SK-N-SH treated with all-trans-retinoic acid at 6 μM for 48 hours (cell line): ENCODE results near the gene PIN1.
"Not testable (repeated sequence)": the region's sequence is repeated elsewhere in the genome, so short reads cannot be mapped to it uniquely, and the experiment has no call there.

ENCODE experiments used
- ATAC-seq: fragments of 200-7000 bp; cut with Tn5 transposase; 3 replicates; pipeline ENCODE4 v1.9.1; 2020; ENCODE audit warnings: mild to moderate bottlenecking, moderate library complexity
- ARNTL ChIP-seq: fragments of 450-650 bp; formaldehyde crosslinking; IDR thresholded peaks from 2 replicates; pipeline ENCODE4 v1.5.0; 2020; ENCODE audit warnings: low read depth, mild to moderate bottlenecking, moderate library complexity, borderline replicate concordance
- BACH2 ChIP-seq: fragments of 250-450 bp; sonication (Bioruptor Pico); IDR thresholded peaks from 2 replicates; pipeline ENCODE4 v1.9.0; 2021; ENCODE audit warnings: mild to moderate bottlenecking, borderline replicate concordance
- CSDC2 ChIP-seq: fragments of 250-450 bp; sonication (Bioruptor Pico); IDR thresholded peaks from 2 replicates; pipeline ENCODE4 v1.5.0; 2020; ENCODE audit warnings: mild to moderate bottlenecking, moderate library complexity
- ESRRG ChIP-seq: fragments of 250-450 bp; sonication (Bioruptor Pico); IDR thresholded peaks from 2 replicates; pipeline ENCODE4 v1.6.1; 2021; ENCODE audit warnings: mild to moderate bottlenecking
- GLIS3 ChIP-seq: fragments of 250-450 bp; sonication (Bioruptor Pico); IDR thresholded peaks from 2 replicates; pipeline ENCODE4 v1.5.0; 2020; ENCODE audit warnings: mild to moderate bottlenecking, moderate library complexity
- ISL1 ChIP-seq: fragments of 250-450 bp; sonication (Bioruptor Pico); IDR thresholded peaks from 2 replicates; pipeline ENCODE4 v2.1.2; 2022; ENCODE audit warnings: mild to moderate bottlenecking, moderate library complexity
- OSR1 ChIP-seq: fragments of 250-450 bp; sonication (Bioruptor Pico); IDR thresholded peaks from 2 replicates; pipeline ENCODE4 v1.8.0; 2022; ENCODE audit warnings: moderate library complexity, mild to moderate bottlenecking, inconsistent platforms
- PPARA ChIP-seq: fragments of 250-450 bp; sonication (Bioruptor Pico); IDR thresholded peaks from 2 replicates; pipeline ENCODE4 v1.5.0; 2020; ENCODE audit warnings: mild to moderate bottlenecking, borderline replicate concordance
- RARB ChIP-seq: fragments of 250-450 bp; sonication (Bioruptor Pico); IDR thresholded peaks from 2 replicates; pipeline ENCODE4 v1.8.0; 2021; ENCODE audit warnings: mild to moderate bottlenecking, moderate library complexity
- SNAI2 ChIP-seq: fragments of 250-450 bp; sonication (Bioruptor Pico); IDR thresholded peaks from 2 replicates; pipeline ENCODE4 v1.5.0; 2020; ENCODE audit warnings: mild to moderate bottlenecking, moderate library complexity
- TCF4 ChIP-seq: fragments of 250-450 bp; sonication (Bioruptor Pico); IDR thresholded peaks from 2 replicates; pipeline ENCODE4 v1.8.0; 2021; ENCODE audit warnings: mild to moderate bottlenecking, moderate library complexity, borderline replicate concordance
- TOX ChIP-seq: fragments of 250-450 bp; sonication (Bioruptor Pico); IDR thresholded peaks from 2 replicates; pipeline ENCODE4 v1.8.0; 2021; ENCODE audit warnings: mild to moderate bottlenecking, moderate library complexity, borderline replicate concordance
- ZC3H10 ChIP-seq: fragments of 250-450 bp; sonication (Bioruptor Pico); IDR thresholded peaks from 2 replicates; pipeline ENCODE4 v1.5.1; 2021; ENCODE audit warnings: mild to moderate bottlenecking, moderate library complexity
- ZFP3 ChIP-seq: fragments of 250-450 bp; sonication (Bioruptor Pico); IDR thresholded peaks from 2 replicates; pipeline ENCODE4 v1.5.0; 2020; ENCODE audit warnings: mild to moderate bottlenecking, moderate library complexity
- ZNF565 ChIP-seq: fragments of 450-650 bp; formaldehyde crosslinking; conservative IDR thresholded peaks from 2 replicates; pipeline ENCODE4 v1.5.0; 2020; ENCODE audit warnings: low read depth, mild to moderate bottlenecking, moderate library complexity
- ZNF70 ChIP-seq: fragments of 450-650 bp; formaldehyde crosslinking; IDR thresholded peaks from 2 replicates; pipeline ENCODE4 v1.5.0; 2020; ENCODE audit warnings: mild to moderate bottlenecking, moderate library complexity
- ZNF8 ChIP-seq: fragments of 450-650 bp; formaldehyde crosslinking; IDR thresholded peaks from 2 replicates; pipeline ENCODE4 v1.5.0; 2020; ENCODE audit warnings: mild to moderate bottlenecking, moderate library complexity
- TF ChIP-seq, protein P1 (sequence below): fragments of 250-450 bp; sonication (Bioruptor Pico); IDR thresholded peaks from 2 replicates; pipeline ENCODE4 v1.8.0; 2021; ENCODE audit warnings: low read depth, mild to moderate bottlenecking, moderate library complexity, borderline replicate concordance
- TF ChIP-seq, protein P2 (sequence below): fragments of 250-450 bp; sonication (Bioruptor Pico); IDR thresholded peaks from 2 replicates; pipeline ENCODE4 v1.5.1; 2020; ENCODE audit warnings: low read depth, mild to moderate bottlenecking, moderate library complexity
- TF ChIP-seq, protein P3 (sequence below): fragments of 250-450 bp; sonication (Bioruptor Pico); IDR thresholded peaks from 2 replicates; pipeline ENCODE4 v1.8.0; 2020; ENCODE audit warnings: mild to moderate bottlenecking, moderate library complexity, borderline replicate concordance
- TF ChIP-seq, protein P4 (sequence below): fragments of 250-450 bp; sonication (Bioruptor Pico); IDR thresholded peaks from 2 replicates; pipeline ENCODE4 v1.5.0; 2020; ENCODE audit warnings: mild to moderate bottlenecking, moderate library complexity
- TF ChIP-seq, protein P5 (sequence below): fragments of 250-450 bp; sonication (Bioruptor Pico); IDR thresholded peaks from 2 replicates; pipeline ENCODE4 v1.5.1; 2021; ENCODE audit warnings: mild to moderate bottlenecking, moderate library complexity

PIN1 gene

DNA sequence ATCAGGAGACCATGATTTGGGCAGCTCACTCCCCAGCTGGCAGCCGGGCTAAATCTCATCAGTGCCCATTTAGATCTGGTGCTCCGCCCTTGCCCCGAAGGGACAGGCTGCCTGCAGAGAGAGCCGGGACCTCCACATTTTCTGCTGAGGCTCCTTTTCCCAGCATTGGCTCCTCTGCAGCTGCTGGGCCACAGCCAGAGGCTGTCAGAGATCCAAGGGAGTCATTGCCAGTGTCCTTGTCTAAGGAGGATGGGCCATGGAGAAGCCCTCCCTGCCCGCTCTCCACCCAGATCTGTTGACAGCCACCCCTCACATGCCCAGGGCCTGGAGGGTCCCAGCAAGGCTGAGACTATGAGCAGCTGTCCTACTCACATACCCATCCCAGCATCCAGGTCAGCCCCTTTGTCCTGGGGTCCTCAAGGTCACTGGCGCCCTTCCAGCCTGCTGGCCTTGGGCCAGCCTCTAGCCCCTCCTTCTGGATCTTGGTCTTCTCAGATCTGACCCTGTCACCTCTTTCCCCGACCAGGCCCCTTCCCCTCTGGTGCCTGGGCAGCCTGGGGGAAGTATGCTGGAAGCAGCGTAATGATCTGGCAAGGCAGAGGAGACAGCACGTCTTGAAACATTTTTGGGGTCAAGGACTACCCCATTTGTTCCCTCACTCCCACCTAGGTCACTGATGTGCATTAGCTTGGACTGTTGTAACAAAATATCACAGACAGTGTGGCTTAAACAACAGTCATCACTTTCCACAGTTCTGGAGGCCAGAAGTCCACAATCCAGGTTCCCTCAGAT, 7.9 kb downstream of the PIN1 start:
- no peak for ATAC-seq
- TF ChIP-seq ZFP3 (CRISPR knock-in tag) (no peak), ARNTL (CRISPR knock-in tag) (no peak), PPARA (CRISPR knock-in tag) (no peak), ZNF70 (CRISPR knock-in tag) (no peak), ESRRG (CRISPR knock-in tag) (no peak), TOX (CRISPR knock-in tag) (no peak)
- TF ChIP-seq, protein P1, sequence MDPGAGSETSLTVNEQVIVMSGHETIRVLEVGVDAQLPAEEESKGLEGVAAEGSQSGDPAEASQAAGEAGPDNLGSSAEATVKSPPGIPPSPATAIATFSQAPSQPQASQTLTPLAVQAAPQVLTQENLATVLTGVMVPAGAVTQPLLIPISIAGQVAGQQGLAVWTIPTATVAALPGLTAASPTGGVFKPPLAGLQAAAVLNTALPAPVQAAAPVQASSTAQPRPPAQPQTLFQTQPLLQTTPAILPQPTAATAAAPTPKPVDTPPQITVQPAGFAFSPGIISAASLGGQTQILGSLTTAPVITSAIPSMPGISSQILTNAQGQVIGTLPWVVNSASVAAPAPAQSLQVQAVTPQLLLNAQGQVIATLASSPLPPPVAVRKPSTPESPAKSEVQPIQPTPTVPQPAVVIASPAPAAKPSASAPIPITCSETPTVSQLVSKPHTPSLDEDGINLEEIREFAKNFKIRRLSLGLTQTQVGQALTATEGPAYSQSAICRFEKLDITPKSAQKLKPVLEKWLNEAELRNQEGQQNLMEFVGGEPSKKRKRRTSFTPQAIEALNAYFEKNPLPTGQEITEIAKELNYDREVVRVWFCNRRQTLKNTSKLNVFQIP (CRISPR knock-in tag), result no peak
- TF ChIP-seq, protein P2, sequence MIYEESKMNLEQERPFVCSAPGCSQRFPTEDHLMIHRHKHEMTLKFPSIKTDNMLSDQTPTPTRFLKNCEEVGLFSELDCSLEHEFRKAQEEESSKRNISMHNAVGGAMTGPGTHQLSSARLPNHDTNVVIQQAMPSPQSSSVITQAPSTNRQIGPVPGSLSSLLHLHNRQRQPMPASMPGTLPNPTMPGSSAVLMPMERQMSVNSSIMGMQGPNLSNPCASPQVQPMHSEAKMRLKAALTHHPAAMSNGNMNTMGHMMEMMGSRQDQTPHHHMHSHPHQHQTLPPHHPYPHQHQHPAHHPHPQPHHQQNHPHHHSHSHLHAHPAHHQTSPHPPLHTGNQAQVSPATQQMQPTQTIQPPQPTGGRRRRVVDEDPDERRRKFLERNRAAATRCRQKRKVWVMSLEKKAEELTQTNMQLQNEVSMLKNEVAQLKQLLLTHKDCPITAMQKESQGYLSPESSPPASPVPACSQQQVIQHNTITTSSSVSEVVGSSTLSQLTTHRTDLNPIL (CRISPR knock-in tag), result no peak

DNA sequence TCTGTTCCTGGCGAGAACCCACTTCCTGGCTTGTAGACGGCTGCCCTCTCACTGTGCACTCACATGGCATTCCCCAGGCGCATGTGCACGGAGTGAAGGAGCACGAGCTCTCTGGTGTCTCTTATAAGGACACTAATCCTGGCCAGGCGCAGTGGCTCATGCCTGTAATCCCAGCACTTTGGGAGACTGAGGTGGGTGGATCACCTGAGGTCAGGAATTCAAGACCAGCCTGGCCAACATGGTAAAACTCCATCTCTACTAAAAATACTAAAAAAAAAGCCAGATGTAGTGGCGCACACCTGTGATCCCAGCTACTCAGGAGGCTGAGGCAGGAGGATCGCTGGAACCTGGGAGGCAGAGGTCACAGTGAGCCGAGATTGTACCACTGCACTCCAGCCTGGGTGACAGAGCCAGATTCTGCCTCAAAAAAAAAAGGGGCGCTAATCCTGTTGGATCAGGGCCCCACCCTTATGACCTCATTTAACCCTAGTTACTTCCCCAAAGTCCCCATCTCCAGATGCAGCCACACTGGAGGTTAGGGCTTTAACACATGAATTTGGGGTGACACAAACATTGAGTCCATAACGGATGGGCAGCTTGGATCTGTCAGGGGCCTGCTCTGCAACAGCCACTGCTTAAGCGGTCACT, 8.6 kb downstream of the PIN1 start:
- not testable (repeated sequence) for ATAC-seq

DNA sequence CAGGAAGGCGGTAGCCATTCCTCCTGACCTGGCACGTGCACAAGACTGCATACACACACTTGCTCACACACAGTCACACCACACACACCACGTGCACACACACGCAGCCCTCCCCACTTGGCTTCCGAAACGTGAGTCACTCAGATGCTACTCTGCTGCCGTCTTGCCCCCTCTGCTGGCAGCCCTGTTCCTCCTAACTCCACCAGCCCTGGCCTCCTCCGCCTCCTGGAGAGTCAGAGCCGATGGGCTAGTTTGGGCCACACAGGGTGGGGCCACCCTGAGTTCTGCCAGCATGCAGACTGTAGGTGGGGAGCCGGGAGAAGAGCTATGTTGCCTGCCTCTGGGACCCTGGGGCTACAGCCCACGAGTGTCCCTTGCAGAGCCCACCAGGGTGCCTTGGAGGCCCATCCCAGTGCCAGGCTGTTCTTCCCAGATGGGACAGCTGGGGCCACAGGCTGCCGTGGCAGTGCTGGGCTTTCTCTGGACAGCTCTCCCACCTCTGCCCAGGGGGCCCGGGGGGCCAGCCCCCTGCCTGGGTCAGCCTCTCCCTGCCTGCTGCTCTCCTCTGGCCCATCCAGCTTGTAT, 12.1 kb downstream of the PIN1 start:
- peak; percentile 90 for ATAC-seq
- TF ChIP-seq, protein P2 (CRISPR knock-in tag), result no peak
- TF ChIP-seq RARB, result no peak
- TF ChIP-seq PPARA (CRISPR knock-in tag), result no peak
- TF ChIP-seq BACH2 (CRISPR knock-in tag), result no peak
- TF ChIP-seq ZC3H10 (CRISPR knock-in tag), result no peak
- TF ChIP-seq ESRRG (CRISPR knock-in tag), result no peak
- TF ChIP-seq ZNF8 (CRISPR knock-in tag), result no peak
- TF ChIP-seq GLIS3 (CRISPR knock-in tag), result no peak
- TF ChIP-seq TOX (CRISPR knock-in tag), result no peak
- no peak for TF ChIP-seq ZNF565
- no peak for TF ChIP-seq SNAI2 (CRISPR knock-in tag)
- TF ChIP-seq ISL1 (CRISPR knock-in tag), result no peak
- TF ChIP-seq, protein P3, sequence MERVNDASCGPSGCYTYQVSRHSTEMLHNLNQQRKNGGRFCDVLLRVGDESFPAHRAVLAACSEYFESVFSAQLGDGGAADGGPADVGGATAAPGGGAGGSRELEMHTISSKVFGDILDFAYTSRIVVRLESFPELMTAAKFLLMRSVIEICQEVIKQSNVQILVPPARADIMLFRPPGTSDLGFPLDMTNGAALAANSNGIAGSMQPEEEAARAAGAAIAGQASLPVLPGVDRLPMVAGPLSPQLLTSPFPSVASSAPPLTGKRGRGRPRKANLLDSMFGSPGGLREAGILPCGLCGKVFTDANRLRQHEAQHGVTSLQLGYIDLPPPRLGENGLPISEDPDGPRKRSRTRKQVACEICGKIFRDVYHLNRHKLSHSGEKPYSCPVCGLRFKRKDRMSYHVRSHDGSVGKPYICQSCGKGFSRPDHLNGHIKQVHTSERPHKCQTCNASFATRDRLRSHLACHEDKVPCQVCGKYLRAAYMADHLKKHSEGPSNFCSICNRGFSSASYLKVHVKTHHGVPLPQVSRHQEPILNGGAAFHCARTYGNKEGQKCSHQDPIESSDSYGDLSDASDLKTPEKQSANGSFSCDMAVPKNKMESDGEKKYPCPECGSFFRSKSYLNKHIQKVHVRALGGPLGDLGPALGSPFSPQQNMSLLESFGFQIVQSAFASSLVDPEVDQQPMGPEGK (CRISPR knock-in tag), result no peak
- TF ChIP-seq, protein P4, sequence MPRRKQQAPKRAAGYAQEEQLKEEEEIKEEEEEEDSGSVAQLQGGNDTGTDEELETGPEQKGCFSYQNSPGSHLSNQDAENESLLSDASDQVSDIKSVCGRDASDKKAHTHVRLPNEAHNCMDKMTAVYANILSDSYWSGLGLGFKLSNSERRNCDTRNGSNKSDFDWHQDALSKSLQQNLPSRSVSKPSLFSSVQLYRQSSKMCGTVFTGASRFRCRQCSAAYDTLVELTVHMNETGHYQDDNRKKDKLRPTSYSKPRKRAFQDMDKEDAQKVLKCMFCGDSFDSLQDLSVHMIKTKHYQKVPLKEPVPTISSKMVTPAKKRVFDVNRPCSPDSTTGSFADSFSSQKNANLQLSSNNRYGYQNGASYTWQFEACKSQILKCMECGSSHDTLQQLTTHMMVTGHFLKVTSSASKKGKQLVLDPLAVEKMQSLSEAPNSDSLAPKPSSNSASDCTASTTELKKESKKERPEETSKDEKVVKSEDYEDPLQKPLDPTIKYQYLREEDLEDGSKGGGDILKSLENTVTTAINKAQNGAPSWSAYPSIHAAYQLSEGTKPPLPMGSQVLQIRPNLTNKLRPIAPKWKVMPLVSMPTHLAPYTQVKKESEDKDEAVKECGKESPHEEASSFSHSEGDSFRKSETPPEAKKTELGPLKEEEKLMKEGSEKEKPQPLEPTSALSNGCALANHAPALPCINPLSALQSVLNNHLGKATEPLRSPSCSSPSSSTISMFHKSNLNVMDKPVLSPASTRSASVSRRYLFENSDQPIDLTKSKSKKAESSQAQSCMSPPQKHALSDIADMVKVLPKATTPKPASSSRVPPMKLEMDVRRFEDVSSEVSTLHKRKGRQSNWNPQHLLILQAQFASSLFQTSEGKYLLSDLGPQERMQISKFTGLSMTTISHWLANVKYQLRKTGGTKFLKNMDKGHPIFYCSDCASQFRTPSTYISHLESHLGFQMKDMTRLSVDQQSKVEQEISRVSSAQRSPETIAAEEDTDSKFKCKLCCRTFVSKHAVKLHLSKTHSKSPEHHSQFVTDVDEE (CRISPR knock-in tag), result no peak
- TF ChIP-seq ZFP3 (CRISPR knock-in tag), result no peak
- TF ChIP-seq TCF4, result no peak
- TF ChIP-seq CSDC2, result no peak
- TF ChIP-seq, protein P5, sequence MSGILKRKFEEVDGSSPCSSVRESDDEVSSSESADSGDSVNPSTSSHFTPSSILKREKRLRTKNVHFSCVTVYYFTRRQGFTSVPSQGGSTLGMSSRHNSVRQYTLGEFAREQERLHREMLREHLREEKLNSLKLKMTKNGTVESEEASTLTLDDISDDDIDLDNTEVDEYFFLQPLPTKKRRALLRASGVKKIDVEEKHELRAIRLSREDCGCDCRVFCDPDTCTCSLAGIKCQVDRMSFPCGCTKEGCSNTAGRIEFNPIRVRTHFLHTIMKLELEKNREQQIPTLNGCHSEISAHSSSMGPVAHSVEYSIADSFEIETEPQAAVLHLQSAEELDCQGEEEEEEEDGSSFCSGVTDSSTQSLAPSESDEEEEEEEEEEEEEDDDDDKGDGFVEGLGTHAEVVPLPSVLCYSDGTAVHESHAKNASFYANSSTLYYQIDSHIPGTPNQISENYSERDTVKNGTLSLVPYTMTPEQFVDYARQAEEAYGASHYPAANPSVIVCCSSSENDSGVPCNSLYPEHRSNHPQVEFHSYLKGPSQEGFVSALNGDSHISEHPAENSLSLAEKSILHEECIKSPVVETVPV (CRISPR knock-in tag), result no peak
- no peak for TF ChIP-seq OSR1 (CRISPR knock-in tag)
